ENCODE measurements around the gene PPDPF. TPM values are rescaled to one million over a fixed set of nuclear protein-coding genes. Genes with fewer than 3 reads are reported as not detected.

The PPDPF gene
- 200 TPM for total RNA-seq

GRCh38 chr20:63520504-63520933 lies at the start of gene PPDPF:
TSS of gene PPDPF (plus strand) at chr20:63520765. CDS start at chr20:63521309, 544 bp downstream.

DNA sequence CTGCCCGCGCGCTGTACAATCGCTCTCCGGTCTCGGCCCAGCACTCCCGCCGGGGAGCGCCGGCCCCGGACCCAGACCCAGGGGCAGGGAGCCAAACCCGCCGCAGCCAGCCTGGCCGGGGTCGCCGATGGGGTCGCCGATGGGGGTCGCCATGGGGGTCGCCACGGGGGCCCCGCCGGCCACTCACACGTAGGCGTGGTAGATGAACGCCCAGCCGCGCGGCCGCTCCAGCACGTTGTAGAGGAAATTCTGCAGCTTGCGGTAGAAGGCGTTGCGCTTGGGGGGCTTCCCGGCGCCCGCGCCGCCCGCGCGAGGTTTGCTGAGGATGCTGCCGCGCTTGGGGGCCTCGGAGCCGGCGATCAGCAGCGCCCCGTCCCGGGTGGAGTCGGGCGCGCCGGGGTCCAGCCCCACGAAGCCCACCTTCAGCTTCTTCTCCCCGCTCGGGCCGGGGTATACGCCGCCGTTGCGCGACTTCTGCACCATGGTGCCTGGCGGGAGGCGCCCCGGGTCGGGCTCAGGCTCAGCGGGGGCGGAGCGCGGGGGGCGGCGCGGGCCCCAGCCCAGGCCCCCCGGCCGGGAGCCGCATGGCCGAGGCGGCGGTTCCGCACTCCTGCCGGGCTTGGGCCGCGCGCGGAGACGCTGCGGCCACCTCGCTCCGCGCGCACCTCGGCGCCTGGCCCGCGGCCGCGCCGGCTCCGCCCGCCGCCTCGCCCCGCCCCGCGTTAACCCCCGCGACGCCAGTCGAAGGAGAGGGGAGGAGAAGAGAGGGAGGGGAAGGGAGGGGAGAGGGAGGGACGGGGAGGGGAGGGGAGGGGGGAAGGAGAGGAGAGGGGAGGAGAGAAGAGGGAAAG lies 48.4 kb upstream of the PPDPF start, which contains the start of gene KCNQ2:
KCNQ2 (minus strand) TSS at position 675 of the 851 bp plus-strand sequence; CDS start at position 483, 192 bp downstream.

GRCh38 chr20:63498960-63499337 lies 21.6 kb upstream of the PPDPF start, which contains the start of gene EEF1A2:
TSS of gene EEF1A2 (minus strand) at chr20:63499083. CDS start at chr20:63497763, 1,320 bp downstream.

GRCh38 chr20:63536997-63537524 lies 16.5 kb downstream of the PPDPF start, which contains the start of gene PTK6:
TSS of gene PTK6 (minus strand) at chr20:63537376. CDS start at chr20:63537314, 62 bp downstream.

DNA sequence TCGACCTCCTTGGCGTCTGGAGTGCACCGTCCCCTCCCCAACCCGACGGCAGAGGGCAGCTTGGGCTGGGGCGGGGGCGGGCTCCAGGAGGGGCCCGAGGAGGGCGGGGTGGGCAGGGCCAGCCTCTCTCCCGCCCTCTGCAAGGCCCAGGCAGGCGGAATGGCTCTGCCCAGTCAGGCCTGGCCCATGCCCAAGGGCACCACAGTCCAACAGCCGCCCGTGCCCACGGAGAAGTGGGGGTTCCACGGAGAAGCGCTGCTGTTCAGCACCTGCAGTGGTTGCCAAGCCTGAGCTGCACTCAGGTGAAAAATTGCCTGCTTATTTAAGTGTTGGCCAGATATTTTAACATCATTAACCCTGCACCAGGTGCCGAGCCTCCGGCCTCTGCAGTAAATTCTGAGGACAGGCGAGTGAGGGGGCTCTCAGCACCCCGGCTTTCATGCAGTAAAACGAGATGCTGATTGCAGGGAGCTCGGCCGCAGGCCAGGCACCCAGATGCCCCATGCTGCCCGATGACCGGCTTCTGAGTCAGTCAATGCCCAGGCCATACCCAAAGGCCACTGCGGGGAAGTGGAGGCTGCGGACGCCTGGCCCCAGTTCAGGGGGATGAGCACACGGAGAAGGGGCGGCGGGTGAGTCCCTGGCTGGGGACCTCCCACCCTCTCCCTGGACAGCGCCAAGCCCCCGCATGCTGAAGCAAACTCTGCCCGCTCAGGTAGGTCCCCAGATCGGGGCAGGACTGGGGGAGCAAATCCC lies 27.3 kb downstream of the PPDPF start, which contains the start of gene SRMS:
SRMS (minus strand) TSS at position 25 of the 756 bp plus-strand sequence. CDS start 286 bp downstream, outside the sequence.

GRCh38 chr20:63553933-63554290 lies 33.3 kb downstream of the PPDPF start, which contains the start of gene FNDC11:
TSS of gene FNDC11 (plus strand) at chr20:63554159. CDS start at chr20:63555664, 1,505 bp downstream.

Other genes with a start within 250 kb of the PPDPF start
- 66.3 TPM for gene ARFGAP1, start 248.0 kb upstream of the PPDPF start, total RNA-seq
- gene COL20A1, start 227.6 kb upstream of the PPDPF start, total RNA-seq: 0.70 TPM
- 13.1 TPM for gene CHRNA4, start 159.4 kb upstream of the PPDPF start, total RNA-seq
- 5.2 TPM for gene KCNQ2, start 48.1 kb upstream of the PPDPF start, total RNA-seq
- 139 TPM for gene EEF1A2, start 21.7 kb upstream of the PPDPF start, total RNA-seq
- gene PTK6, start 16.6 kb downstream of the PPDPF start, total RNA-seq: 0.76 TPM
- 0.12 TPM for gene SRMS, start 27.0 kb downstream of the PPDPF start, total RNA-seq
- gene FNDC11, start 33.4 kb downstream of the PPDPF start, total RNA-seq: 1.6 TPM
- 29.0 TPM for gene HELZ2, start 53.5 kb downstream of the PPDPF start, total RNA-seq
- gene GMEB2, start 106.3 kb downstream of the PPDPF start, total RNA-seq: 14.0 TPM
- gene STMN3, start 132.7 kb downstream of the PPDPF start, total RNA-seq: 20.6 TPM
- 30.5 TPM for gene RTEL1, start 137.5 kb downstream of the PPDPF start, total RNA-seq
- gene TNFRSF6B, start 175.9 kb downstream of the PPDPF start, total RNA-seq: 4.3 TPM
- 36.9 TPM for gene ARFRP1, start 187.2 kb downstream of the PPDPF start, total RNA-seq
- 16.8 TPM for gene ZGPAT, start 187.3 kb downstream of the PPDPF start, total RNA-seq
- 7.5 TPM for gene LIME1, start 215.9 kb downstream of the PPDPF start, total RNA-seq
- gene SLC2A4RG, start 219.0 kb downstream of the PPDPF start, total RNA-seq: 50.4 TPM